NCI-H146 treated with DMSO at 0.1 percent for 48 hours (cell line): ENCODE measurements around the gene ZBTB17.

Source experiments
- DNase-seq: peaks from one replicate; lab custom pipeline; 2025; ENCODE audit not compliant: unreplicated experiment; lab: John Stamatoyannopoulos, UW

Gene ZBTB17

GRCh38 chr1:15948091-15948591 is 27.8 kb downstream of the ZBTB17 start:
- DNase-seq, result no peak

GRCh38 chr1:15947382-15948090 is 28.4 kb downstream of the ZBTB17 start:
- no peak for DNase-seq

- no peak for DNase-seq
These were observed 29.1 kb downstream of the ZBTB17 start for GRCh38 chr1:15946571-15947381.

- no peak for DNase-seq
These were observed 30.0 kb downstream of the ZBTB17 start for GRCh38 chr1:15945832-15946448.

- DNase-seq, result no peak
These were observed 30.7 kb downstream of the ZBTB17 start for GRCh38 chr1:15945011-15945831.

GRCh38 chr1:15944308-15945010 is 31.4 kb downstream of the ZBTB17 start:
- no peak for DNase-seq

- no peak for DNase-seq
These were observed 32.0 kb downstream of the ZBTB17 start for GRCh38 chr1:15943992-15944307.

- DNase-seq, result no peak
These were observed 32.4 kb downstream of the ZBTB17 start for GRCh38 chr1:15943328-15943991.

GRCh38 chr1:15942661-15943327 is 33.1 kb downstream of the ZBTB17 start:
- no peak for DNase-seq

- no peak for DNase-seq
These were observed 33.8 kb downstream of the ZBTB17 start for GRCh38 chr1:15941899-15942660.

GRCh38 chr1:15941044-15941840 is 34.7 kb downstream of the ZBTB17 start:
- DNase-seq, result no peak

- no peak for DNase-seq
These were observed 35.5 kb downstream of the ZBTB17 start for GRCh38 chr1:15940110-15941043.

GRCh38 chr1:15939181-15940109 is 36.5 kb downstream of the ZBTB17 start:
- no peak for DNase-seq

- DNase-seq, result no peak
These were observed 37.2 kb downstream of the ZBTB17 start for GRCh38 chr1:15938628-15939161.

GRCh38 chr1:15937706-15938168 is 38.2 kb downstream of the ZBTB17 start:
- DNase-seq, result no peak
